Measurements from ENCODE around the gene ARMH4. TPM values are rescaled to one million over a fixed set of nuclear protein-coding genes. Genes with fewer than 3 reads are reported as not detected.

Gene ARMH4
- total and polyA plus RNA-seq, 2 donors (not counting 1 experiment from before 2014, with no cell fraction given): not detected

- H3K4me3 Mint-ChIP-seq: no peak overlapping the region
- H3K36me3 ChIP-seq (replicated peaks in 1 of 2; ENCODE audit: control extremely low read depth in 1 of 2, control insufficient read depth in 1 of 2, extremely low read depth in 1 of 2, insufficient read depth in 2 of 2, low read length in 1 of 2): no peaks in the 10 kb centered on the region
- H3K4me1 Mint-ChIP-seq: no peaks in the 10 kb centered on the region
- H3K4me2 ChIP-seq (replicated peaks; ENCODE audit: low read depth, low read length, poor library complexity, severe bottlenecking): no peak overlapping the region
- intact Hi-C loops (cut with micrococcal nuclease): no loop called here
- no peak overlapping the region for H3K27ac Mint-ChIP-seq
- H3K27me3 ChIP-seq (replicated peaks in 1 of 4; ENCODE audit: control extremely low read depth in 1 of 4, control insufficient read depth in 3 of 4, insufficient read depth in 4 of 4, low read length in 3 of 4): no peaks in the 10 kb centered on the region
- CTCF ChIA-PET: no interaction called here
- no peak for DNase-seq
- H4K20me1 ChIP-seq (ENCODE audit: control insufficient read depth, insufficient read depth, low read length, poor library complexity, severe bottlenecking): no peaks in the 10 kb centered on the region
- no peak overlapping the region for H3K27ac ChIP-seq (ENCODE audit: low read length in 2 of 2)
- WGBS (ENCODE audit: insufficient coverage): no CpG with 5 or more reads among the region's 1 CpG
- no peaks in the 10 kb centered on the region for H3K9me3 Mint-ChIP-seq (ENCODE audit: insufficient read depth)
- H3K4me3 ChIP-seq (ENCODE audit: control extremely low read depth in 1 of 5, extremely low read depth in 1 of 5, insufficient read depth in 1 of 5, low read depth in 2 of 5, low read length in 4 of 5): no peak overlapping the region
- no peak for ATAC-seq (ENCODE audit: low read depth)
- TF ChIP-seq CTCF (IDR thresholded peaks at IDR 0.05) (no peak), EZH2 (IDR thresholded peaks at IDR 0.05; ENCODE audit: borderline replicate concordance, insufficient read depth, low read depth, low read length, poor library complexity, severe bottlenecking) (no peak)
- POLR2A ChIA-PET: no interaction called here
- no peaks in the 10 kb centered on the region for H3K4me1 ChIP-seq (ENCODE audit: control insufficient read depth in 2 of 2, insufficient read depth in 2 of 2, low read length in 2 of 2)
- no peak overlapping the region for H2AFZ ChIP-seq (ENCODE audit: insufficient read depth, low read depth, low read length, poor library complexity, severe bottlenecking)
- peaks cover 0 to 2% (median 0%) of the 10 kb centered on the region in 3 donors for H3K9me3 ChIP-seq (ENCODE audit: control extremely low read depth in 1 of 3, control insufficient read depth in 2 of 3, insufficient read depth in 1 of 3, low read length in 2 of 3)
- no peak overlapping the region for H3K9ac ChIP-seq (ENCODE audit: low read length)
- no peaks in the 10 kb centered on the region for H3K79me2 ChIP-seq (ENCODE audit: control insufficient read depth, insufficient read depth, low read length)
- no peaks in the 10 kb centered on the region for H3K27me3 Mint-ChIP-seq
These were observed 125.8 kb downstream of the ARMH4 start for GRCh38 chr14:58026219-58026618.

GRCh38 chr14:58014778-58015177, 137.2 kb downstream of the ARMH4 start:
- CTCF ChIA-PET: no interaction called here
- Histone ChIP-seq H3K27ac (ENCODE audit: low read length in 2 of 2) (no peak overlapping the region), H3K9me3 (ENCODE audit: control extremely low read depth in 1 of 3, control insufficient read depth in 2 of 3, insufficient read depth in 1 of 3, low read length in 2 of 3) (no peaks in the 10 kb centered on the region), H3K4me2 (replicated peaks; ENCODE audit: low read depth, low read length, poor library complexity, severe bottlenecking) (no peak overlapping the region), H4K20me1 (ENCODE audit: control insufficient read depth, insufficient read depth, low read length, poor library complexity, severe bottlenecking) (no peaks in the 10 kb centered on the region), H3K4me1 (ENCODE audit: control insufficient read depth in 2 of 2, insufficient read depth in 2 of 2, low read length in 2 of 2) (no peaks in the 10 kb centered on the region), H3K9ac (ENCODE audit: low read length) (no peak overlapping the region), H3K79me2 (ENCODE audit: control insufficient read depth, insufficient read depth, low read length) (no peaks in the 10 kb centered on the region), H2AFZ (ENCODE audit: insufficient read depth, low read depth, low read length, poor library complexity, severe bottlenecking) (no peak overlapping the region), H3K36me3 (replicated peaks in 1 of 2; ENCODE audit: control extremely low read depth in 1 of 2, control insufficient read depth in 1 of 2, extremely low read depth in 1 of 2, insufficient read depth in 2 of 2, low read length in 1 of 2) (no peaks in the 10 kb centered on the region), H3K4me3 (ENCODE audit: control extremely low read depth in 1 of 5, extremely low read depth in 1 of 5, insufficient read depth in 1 of 5, low read depth in 2 of 5, low read length in 4 of 5) (no peak overlapping the region), H3K27me3 (replicated peaks in 1 of 4; ENCODE audit: control extremely low read depth in 1 of 4, control insufficient read depth in 3 of 4, insufficient read depth in 4 of 4, low read length in 3 of 4) (no peaks in the 10 kb centered on the region)
- Mint-ChIP-seq H3K9me3 (ENCODE audit: insufficient read depth) (no peaks in the 10 kb centered on the region), H3K4me3 (no peak overlapping the region), H3K27ac (no peak overlapping the region), H3K27me3 (peaks cover 7% of the 10 kb centered on the region), H3K4me1 (no peaks in the 10 kb centered on the region)
- 75% methylated on average over 1 of the region's 2 CpGs for WGBS (ENCODE audit: insufficient coverage)
- intact Hi-C loops (cut with micrococcal nuclease): no loop called here
- TF ChIP-seq EZH2 (IDR thresholded peaks at IDR 0.05; ENCODE audit: borderline replicate concordance, insufficient read depth, low read depth, low read length, poor library complexity, severe bottlenecking): no peak
- no peak for TF ChIP-seq CTCF (IDR thresholded peaks at IDR 0.05)
- POLR2A ChIA-PET: no interaction called here
- DNase-seq (no peak), ATAC-seq (ENCODE audit: low read depth) (no peak)

All from B cell (primary cell).